ENCODE data around the gene COPS8.

The COPS8 gene

DNA sequence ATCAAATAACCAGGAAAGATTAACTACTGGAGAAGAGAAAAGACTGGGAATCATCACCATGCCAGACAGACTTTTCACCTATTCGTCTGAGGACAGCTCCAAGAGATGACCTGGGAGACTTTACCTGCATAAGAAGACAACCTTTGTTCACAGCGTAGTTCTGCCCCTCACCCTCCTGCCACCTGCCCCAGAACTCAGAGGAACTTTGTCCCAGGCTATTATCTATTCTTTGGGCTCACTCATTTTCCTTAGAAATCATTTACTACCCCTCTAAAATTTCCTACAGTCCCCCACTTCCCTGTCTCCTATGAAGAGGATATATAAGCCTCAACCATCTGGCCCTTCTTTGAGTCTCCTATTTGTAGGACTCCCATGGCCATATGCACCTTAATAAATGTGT is 19.3 kb upstream of the COPS8 start:
- DNase-seq: no peak

GRCh38 chr2:237068005-237068576 is 17.6 kb upstream of the COPS8 start:
- no peak for DNase-seq

GRCh38 chr2:237072067-237072931 is 13.4 kb upstream of the COPS8 start:
- DNase-seq: peak; percentile 79

GRCh38 chr2:237073552-237073951 is 12.1 kb upstream of the COPS8 start:
- DNase-seq: no peak

GRCh38 chr2:237074211-237074993 is 11.3 kb upstream of the COPS8 start:
- no peak for DNase-seq

DNA sequence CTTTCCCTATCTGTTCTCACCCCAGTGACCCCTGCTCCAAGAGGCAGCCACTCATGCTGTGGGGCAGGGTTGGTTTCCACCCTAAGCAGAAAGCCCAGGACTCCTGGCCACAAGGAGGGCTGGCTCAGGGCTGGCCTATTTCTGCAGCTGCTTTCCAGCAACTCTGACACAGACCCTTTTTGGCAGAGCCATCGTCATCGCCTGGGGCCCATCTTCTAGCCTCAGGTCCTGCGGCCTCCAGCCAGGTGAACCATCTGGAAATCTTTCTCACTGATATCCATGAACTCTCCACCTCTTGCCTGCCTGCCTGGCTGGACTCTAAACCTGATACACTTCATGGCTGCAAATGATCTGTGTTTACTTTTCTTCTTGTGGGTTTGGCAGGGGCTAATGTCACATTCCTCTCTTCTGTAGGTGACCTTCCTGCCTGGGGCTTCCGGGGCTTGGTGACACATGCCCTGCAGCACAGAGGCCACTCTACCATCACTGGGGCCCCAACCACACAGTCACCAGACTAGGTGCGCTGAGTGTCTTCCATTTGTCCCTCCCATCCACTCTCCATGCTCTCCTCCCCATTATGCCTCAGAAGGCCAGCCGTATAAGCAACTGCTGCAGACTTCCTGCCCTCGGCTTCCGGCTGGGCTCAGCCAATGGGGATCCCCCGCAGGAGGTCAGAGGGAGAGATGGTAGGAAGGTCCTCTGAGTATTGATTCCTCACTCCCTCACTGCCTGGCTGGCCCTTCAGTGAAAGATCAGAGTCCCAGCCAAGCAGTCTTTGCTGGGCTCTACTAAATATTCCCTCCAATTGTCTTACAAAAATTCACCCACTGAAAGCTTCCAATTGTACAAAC is 9.7 kb upstream of the COPS8 start:
- no peak for DNase-seq

GRCh38 chr2:237081596-237081995 is 4.1 kb upstream of the COPS8 start:
- DNase-seq: no peak

- no peak for DNase-seq
Measured at GRCh38 chr2:237083026-237083425, 2.7 kb upstream of the COPS8 start.

- DNase-seq: no peak
Measured at GRCh38 chr2:237084444-237084843, 1.2 kb upstream of the COPS8 start.

GRCh38 chr2:237090906-237091305 is 5.2 kb downstream of the COPS8 start:
- DNase-seq: no peak

DNA sequence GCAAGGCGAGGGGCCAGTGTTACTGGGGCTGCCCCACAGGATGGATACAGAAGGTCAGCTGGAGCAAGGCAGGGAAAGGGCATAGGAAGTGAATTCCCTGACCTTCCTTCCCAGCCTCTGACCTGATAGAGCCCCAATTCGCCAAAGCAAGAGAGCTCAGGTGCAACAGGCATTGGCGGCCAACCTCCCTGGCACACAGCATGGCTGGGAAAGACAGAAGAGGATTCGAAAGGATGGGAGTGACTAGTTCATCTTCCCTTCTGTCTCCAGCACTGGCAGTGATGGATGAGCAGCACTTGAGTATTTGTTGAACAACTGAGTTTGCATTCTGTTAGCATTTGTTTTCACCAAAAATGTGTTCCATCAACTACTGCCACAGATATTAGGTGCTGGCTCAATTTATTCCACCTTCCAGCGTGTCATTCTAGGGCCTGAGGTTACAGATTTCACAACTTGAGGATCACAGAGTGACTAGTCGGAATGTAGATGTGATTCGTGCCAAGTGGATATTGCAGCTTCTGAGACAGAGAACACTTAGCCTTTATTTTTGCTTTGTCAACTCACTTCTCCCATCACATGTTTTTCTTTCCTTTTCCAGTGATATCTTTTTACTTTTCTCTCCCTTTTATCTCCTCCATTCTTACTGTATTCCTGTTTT is 6.2 kb downstream of the COPS8 start:
- no peak for DNase-seq

- DNase-seq: no peak
Measured at GRCh38 chr2:237092506-237092905, 6.8 kb downstream of the COPS8 start.

DNA sequence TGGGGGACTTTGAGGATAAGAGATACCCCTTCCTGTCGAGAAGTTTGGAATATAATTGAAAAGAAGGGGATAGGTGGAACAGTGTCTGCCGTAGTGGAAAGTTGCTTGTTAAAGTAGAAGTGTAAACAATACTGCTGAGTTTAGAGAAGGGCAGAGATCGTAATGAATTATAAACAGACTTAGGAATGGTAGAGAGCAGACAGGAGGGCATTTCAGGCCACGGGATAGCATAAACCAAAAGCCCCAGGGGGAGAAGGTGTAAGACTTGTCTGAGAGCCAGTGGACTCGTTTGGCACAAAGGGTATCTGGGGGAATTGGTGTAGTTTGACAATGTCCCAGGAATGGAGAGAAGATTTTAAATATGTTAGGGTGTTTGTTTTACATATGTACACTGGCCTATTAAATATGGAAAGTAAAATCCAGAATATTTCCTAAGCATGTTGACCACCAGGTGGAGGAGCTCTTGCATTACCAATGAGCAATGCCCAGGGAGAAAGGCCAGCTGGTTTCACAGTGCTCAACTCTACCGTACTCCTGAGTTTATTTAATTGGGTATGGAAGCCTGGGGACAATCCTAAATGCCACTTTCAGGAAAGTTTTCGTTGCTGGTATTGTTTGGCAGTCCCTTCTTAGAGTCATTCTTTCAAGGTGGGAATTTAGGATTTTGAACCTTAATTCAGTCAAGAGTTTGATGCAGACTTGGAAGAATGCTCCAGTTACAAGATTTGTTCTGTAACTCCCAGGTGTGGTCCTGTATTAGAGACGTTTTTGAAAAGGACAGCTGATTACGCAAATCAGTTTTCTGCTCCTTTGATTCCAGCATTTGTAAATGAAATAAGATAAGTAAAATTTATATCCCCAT is 7.5 kb downstream of the COPS8 start:
- DNase-seq: no peak

DNA sequence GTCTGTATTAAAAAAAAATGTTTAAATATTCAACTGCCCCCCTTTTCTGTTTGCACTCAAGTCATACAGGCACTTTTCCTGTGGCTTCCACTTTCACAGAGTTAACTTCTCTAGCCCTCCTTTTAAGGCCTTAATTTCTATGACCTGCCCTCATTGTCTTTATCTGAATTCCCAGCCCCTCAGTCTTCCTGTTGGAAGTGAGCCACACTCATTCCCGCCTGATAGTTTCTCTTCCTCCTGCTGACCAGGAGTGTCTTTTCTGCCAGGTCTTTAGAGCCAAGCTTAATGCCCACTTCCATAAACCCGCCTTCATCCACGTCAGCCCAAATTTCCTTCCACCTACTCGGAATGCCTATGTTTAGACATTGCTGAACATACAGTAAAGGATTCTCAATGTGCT is 10.5 kb downstream of the COPS8 start:
- no peak for DNase-seq

DNA sequence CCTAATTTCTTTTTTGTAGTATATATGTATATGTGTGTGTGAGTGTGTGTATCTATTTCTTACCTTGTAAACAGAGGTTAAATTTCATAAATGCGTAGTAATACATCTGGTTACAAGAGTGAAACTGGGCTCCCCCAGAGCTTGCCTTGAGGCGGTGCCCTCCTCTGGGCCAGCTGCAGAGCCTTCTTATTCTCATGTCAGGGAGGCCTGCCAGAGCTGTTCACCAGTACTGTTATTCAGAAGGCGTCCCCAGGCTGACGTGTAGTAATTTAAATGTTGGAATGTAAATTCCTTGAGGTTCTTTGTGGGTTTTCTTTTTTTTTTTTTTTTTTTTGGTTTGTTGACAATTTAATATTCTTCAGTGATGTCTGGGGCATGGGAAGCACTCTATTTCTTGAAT is 11.2 kb downstream of the COPS8 start:
- DNase-seq: no peak

- DNase-seq: no peak
Measured at GRCh38 chr2:237097326-237097910, 11.7 kb downstream of the COPS8 start.

DNA sequence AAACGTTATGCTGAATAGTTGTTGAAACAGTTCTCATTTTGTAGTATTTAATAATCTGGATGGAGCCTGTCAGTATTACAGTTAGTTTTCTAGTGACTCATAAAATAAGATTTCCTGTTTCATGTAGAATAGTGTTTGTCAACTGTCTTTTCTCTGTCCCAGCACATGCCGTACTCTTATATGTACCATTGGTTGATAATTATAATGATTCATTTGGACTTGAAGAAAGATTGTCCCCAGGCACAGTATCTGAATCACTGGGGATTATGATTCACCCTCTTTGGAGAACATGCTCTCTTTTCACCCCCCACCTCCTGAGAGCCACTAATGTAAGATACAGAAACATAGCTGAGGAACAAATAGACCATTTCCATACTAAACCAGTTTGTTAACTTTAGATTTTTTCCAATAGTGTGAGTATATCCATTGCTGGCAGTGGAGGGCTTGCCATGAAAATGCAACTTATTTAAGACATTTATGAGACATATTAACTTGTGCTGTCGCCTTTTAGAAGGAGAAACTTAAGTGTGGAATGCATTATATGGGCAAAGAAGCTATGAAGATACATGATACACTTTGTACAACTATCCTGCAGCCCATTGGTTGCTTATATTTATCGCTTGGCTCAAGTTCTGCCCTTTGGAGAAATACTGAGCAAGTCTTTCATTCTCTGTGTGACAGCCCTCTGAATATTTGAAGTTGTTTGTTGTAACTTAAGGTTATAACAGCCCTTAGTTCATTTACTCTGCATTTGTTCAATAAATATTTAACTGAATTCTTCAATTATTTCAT is 12.4 kb downstream of the COPS8 start:
- no peak for DNase-seq

DNA sequence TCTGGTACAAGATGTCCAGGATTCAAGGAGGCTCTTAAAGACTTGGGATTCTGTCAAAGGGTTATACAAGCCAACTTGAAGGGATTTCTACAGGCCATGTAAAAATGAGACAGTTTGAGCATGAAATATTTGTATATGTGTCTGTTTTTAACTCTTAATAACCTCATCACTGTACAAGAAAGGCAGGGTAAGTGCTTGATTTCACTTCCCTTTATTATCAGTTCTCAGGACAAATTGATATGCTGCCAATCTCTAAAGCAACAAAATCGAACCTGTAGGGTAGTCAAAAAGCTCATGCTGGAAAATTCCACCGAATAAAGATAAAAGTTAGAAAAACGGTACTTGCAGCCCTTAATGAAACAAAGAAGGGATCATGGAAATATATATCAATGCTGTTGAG is 14.1 kb downstream of the COPS8 start:
- DNase-seq: no peak

DNA sequence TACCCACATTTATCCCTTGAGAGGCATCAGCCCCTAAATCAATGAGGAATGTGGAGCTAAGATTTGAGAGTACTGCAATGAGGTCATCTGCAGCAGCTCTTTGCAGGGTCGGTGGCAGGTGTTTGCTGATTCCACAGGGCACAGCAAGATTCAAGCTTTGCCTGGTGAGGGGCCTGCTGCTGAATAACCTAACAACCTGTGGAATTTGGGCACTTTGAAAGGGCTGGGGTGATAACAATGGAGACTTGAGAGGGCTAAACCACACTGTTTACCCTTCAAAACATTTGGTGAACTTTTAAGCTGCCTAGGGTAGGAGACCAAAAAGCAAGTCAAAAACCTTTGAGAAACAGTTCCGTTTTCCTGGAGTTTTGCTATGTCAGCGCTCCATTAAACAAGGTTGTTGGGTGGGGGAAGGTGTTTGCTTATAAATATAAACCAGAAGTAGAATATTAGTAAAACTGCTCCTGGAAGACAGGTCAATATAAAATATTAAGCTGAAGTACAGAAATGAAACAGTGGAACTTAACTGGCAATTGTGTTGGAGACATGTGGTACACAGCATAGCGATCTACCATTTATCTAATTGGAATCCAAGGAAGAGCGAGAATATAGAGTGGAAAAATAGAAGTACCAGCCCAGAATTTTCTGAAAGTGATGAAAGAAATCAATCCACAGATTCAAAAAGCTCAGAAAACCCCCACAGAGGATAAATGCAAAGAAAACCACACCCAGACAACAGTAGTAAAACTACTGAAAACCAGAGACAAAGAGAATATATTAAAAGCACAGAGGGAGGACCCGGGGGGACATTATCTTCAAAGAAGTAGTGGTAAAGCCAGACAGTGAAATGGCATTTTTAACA is 15.7 kb downstream of the COPS8 start:
- DNase-seq: no peak

Data from CD4-positive, alpha-beta T cell treated with Interleukin-17A for 4 hours (primary cell).